RWPE1 (cell line): ENCODE results near the gene COL4A4.

Source experiments
- CTCF ChIA-PET: fragments of 350-600 bp; sonication (Branson Sonifier 250); formaldehyde crosslinking; extraction: SDS; loops from one replicate; lab custom pipeline; 2021; lab: Yijun Ruan, JAX
- POLR2A ChIA-PET: fragments of 400-600 bp; formaldehyde crosslinking; extraction: SDS; loops from one replicate; lab custom pipeline; 2020; ENCODE audit warnings: antibody characterized with exemption; ENCODE audit not compliant: low non-redundant PET; lab: Yijun Ruan, JAX
- DNase-seq: peaks from one replicate; pipeline ENCODE4 v3.0.0; 2012; ENCODE audit warnings: low spot score
- H3K27ac ChIP-seq: fragments of 450-650 bp; 2 replicates; pipeline ENCODE4 v1.5.1; 2017
- CTCF ChIP-seq: fragments of 450-650 bp; conservative IDR thresholded peaks from 2 replicates; pipeline ENCODE4 v1.5.1; 2017; ENCODE audit warnings: low read depth, mild to moderate bottlenecking

Gene COL4A4

GRCh38 chr2:227036527-227036926 is 127.5 kb downstream of the COL4A4 start:
- no peak for TF ChIP-seq CTCF
- POLR2A ChIA-PET, result no interaction called here
- no peak overlapping the region for H3K27ac ChIP-seq
- no peak for DNase-seq
- CTCF ChIA-PET, result no interaction called here

GRCh38 chr2:227035711-227036367 is 128.2 kb downstream of the COL4A4 start:
- ChIA-PET CTCF (interaction anchor here (0.6 kb wide), 1 partner anchor 47 kb away, joined by 5 read pairs; no protein-coding TSS in a partner anchor), POLR2A (no interaction called here)
- no peak for DNase-seq
- no peak overlapping the region for H3K27ac ChIP-seq
- no peak for TF ChIP-seq CTCF

GRCh38 chr2:227033471-227034148 is 130.4 kb downstream of the COL4A4 start:
- DNase-seq, result peak; percentile 23
- CTCF ChIA-PET, result interaction anchor here (0.5 to 1.5 kb wide), 6 partner anchors 9 to 1981 kb away, joined by 3 to 5 read pairs (median 3); no protein-coding TSS in a partner anchor
- peak; percentile 33 for TF ChIP-seq CTCF

GRCh38 chr2:227031379-227031778 is 132.6 kb downstream of the COL4A4 start:
- no peak for TF ChIP-seq CTCF
- H3K27ac ChIP-seq, result no peak overlapping the region
- no peak for DNase-seq
- ChIA-PET CTCF (interaction anchor here (0.6 kb wide), 1 partner anchor 132 kb away, joined by 3 read pairs; no protein-coding TSS in a partner anchor), POLR2A (no interaction called here)

More at GRCh38 chr2:227033471-227034148, 130.4 kb downstream of the COL4A4 start:
- no peak overlapping the region for H3K27ac ChIP-seq
- POLR2A ChIA-PET, result no interaction called here

- no peak overlapping the region for H3K27ac ChIP-seq
- CTCF ChIA-PET, result interaction anchor here (0.6 kb wide), 1 partner anchor 132 kb away, joined by 3 read pairs; no protein-coding TSS in a partner anchor
- no peak for DNase-seq
- POLR2A ChIA-PET, result no interaction called here
- TF ChIP-seq CTCF, result no peak
Measured at GRCh38 chr2:227030789-227031188, 133.2 kb downstream of the COL4A4 start.

GRCh38 chr2:227029426-227030105 is 134.4 kb downstream of the COL4A4 start:
- no peak for DNase-seq
- ChIA-PET CTCF (interaction anchor here (0.6 to 0.7 kb wide), 2 partner anchors 86 to 406 kb away, joined by 3 to 5 read pairs; no protein-coding TSS in a partner anchor), POLR2A (interaction anchor here (0.6 kb wide), 1 partner anchor 604 kb away, joined by 4 read pairs; no protein-coding TSS in a partner anchor)

More at GRCh38 chr2:227029426-227030105, 134.4 kb downstream of the COL4A4 start:
- H3K27ac ChIP-seq, result no peak overlapping the region
- TF ChIP-seq CTCF, result no peak
